Left ventricle myocardium superior (tissue), 1 donor: ENCODE data around the gene PCBP4. TPM values are rescaled to one million over a fixed set of nuclear protein-coding genes. Genes with fewer than 3 reads are reported as not detected.
A peak's percentile ranks its signal among the peaks of the same experiment; 100 is the strongest.

Experiments
- ATAC-seq: fragments of 200-7000 bp; cut with Tn5 transposase; one replicate; pipeline ENCODE4 v1.9.1; 2020; ENCODE audit warnings: mild to moderate bottlenecking, moderate library complexity
- DNase-seq: peaks from one replicate; pipeline ENCODE4 v3.0.0-alpha.2; 2020
- intact Hi-C: fragments of 100-400 bp; cut with micrococcal nuclease; formaldehyde crosslinking; loops from one replicate; pipeline ENCODE4 v1.11.0; 2022
- long read RNA-seq: library from polyadenylated mRNA; unstranded; transcript quantifications from one replicate; pipeline ENCODE4 v2.0.0, GENCODE V29; 2021
- total RNA-seq: library from RNA; stranded (reverse); fragmentation: NEBNext Ultra II Directional; extraction: Animal tissue kit (Norgen Biotek cat#: 25700); gene quantifications from one replicate; pipeline ENCODE4 v1.2.1, GENCODE V29; 2021
- donor health status: DM: no; HTN: yes; CAD: no; lungs with severe emphysema.

The PCBP4 gene
- 71.6 TPM for total RNA-seq
- long read RNA-seq, transcript PCBP4-202 (13 exons, 2,015 nt): major isoform, 24 of 68 reads
- long read RNA-seq, partial matches to known transcripts: 24 of 68 reads
- long read RNA-seq, other reads (novel, unspliced or antisense): 17 of 68 reads

- ATAC-seq (peak; percentile 71), DNase-seq (peak; percentile 87)
- intact Hi-C loops: no loop called here
Measured at GRCh38 chr3:51967384-51968169, at the start of gene PCBP4. Gene PCBP4 (minus strand): TSS chr3:51967454. CDS start chr3:51961240, 6,214 bp downstream.

GRCh38 chr3:52015438-52016228 is 48.4 kb upstream of the PCBP4 start:
- intact Hi-C loops: no loop called here
- no peak for DNase-seq
- ATAC-seq: no peak

GRCh38 chr3:52014613-52015012 is 47.4 kb upstream of the PCBP4 start:
- DNase-seq: no peak
- ATAC-seq: no peak
- intact Hi-C loops: no loop called here

- ATAC-seq (no peak), DNase-seq (no peak)
- intact Hi-C loops: no loop called here
Measured at GRCh38 chr3:52013802-52014598, 46.7 kb upstream of the PCBP4 start.

GRCh38 chr3:52012699-52013098 is 45.4 kb upstream of the PCBP4 start:
- DNase-seq (no peak), ATAC-seq (peak; percentile 20)
- intact Hi-C loops: no loop called here

- intact Hi-C loops: no loop called here
- DNase-seq (no peak), ATAC-seq (no peak)
Measured at GRCh38 chr3:52010431-52010830, 43.2 kb upstream of the PCBP4 start.

- no peak for DNase-seq
- intact Hi-C loops: loop anchor here (10.0 kb wide), 1 partner anchor 48 kb away; the partner anchor contains the start of gene DUSP7
- ATAC-seq: no peak
Measured at GRCh38 chr3:52007291-52007690, 40.0 kb upstream of the PCBP4 start.

GRCh38 chr3:52006820-52007133 is 39.5 kb upstream of the PCBP4 start:
- no peak for ATAC-seq

GRCh38 chr3:52006017-52006819 is 39.0 kb upstream of the PCBP4 start:
- intact Hi-C loops: loop anchor here (10.0 kb wide), 1 partner anchor 49 kb away; the partner anchor contains the start of gene DUSP7
- DNase-seq: no peak
- ATAC-seq: peak; percentile 2

More at GRCh38 chr3:52006820-52007133, 39.5 kb upstream of the PCBP4 start:
- intact Hi-C loops: loop anchor here (10.0 kb wide), 1 partner anchor 48 kb away; the partner anchor contains the start of gene DUSP7
- DNase-seq: no peak

GRCh38 chr3:52005571-52005986 is 38.3 kb upstream of the PCBP4 start:
- intact Hi-C loops: loop anchor here (2.0 to 10.0 kb wide), 2 partner anchors 49 to 139 kb away; partner anchors contain the start of gene DUSP7
- DNase-seq (peak; percentile 56), ATAC-seq (peak; percentile 42)

- peak; percentile 3 for ATAC-seq
- intact Hi-C loops: loop anchor here (2.0 to 10.0 kb wide), 3 partner anchors 50 to 140 kb away; partner anchors contain the start of gene DUSP7
- DNase-seq: no peak
Measured at GRCh38 chr3:52004906-52005395, 37.7 kb upstream of the PCBP4 start.

GRCh38 chr3:52004163-52004787 is 37.0 kb upstream of the PCBP4 start:
- intact Hi-C loops: loop anchor here (2.0 to 10.0 kb wide), 3 partner anchors 51 to 141 kb away; partner anchors contain the start of gene DUSP7
- ATAC-seq: peak; percentile 76
- peak; percentile 78 for DNase-seq

- DNase-seq: no peak
- no peak for ATAC-seq
- intact Hi-C loops: loop anchor here (5.0 to 10.0 kb wide), 2 partner anchors 52 to 120 kb away; partner anchors contain the start of gene DUSP7
Measured at GRCh38 chr3:52002748-52003147, 35.5 kb upstream of the PCBP4 start.

- DNase-seq: peak; percentile 87
- ATAC-seq: peak; percentile 69
- intact Hi-C loops: loop anchor here (5.0 to 10.0 kb wide), 2 partner anchors 53 to 121 kb away; partner anchors contain the start of gene DUSP7
Measured at GRCh38 chr3:52001443-52001974, 34.3 kb upstream of the PCBP4 start.

- ATAC-seq (no peak), DNase-seq (no peak)
- intact Hi-C loops: loop anchor here (5.0 to 10.0 kb wide), 2 partner anchors 55 to 122 kb away; partner anchors contain the start of gene DUSP7
Measured at GRCh38 chr3:51999846-52000245, 32.6 kb upstream of the PCBP4 start.

- ATAC-seq (no peak), DNase-seq (no peak)
- intact Hi-C loops: no loop called here
Measured at GRCh38 chr3:51998774-51999173, 31.5 kb upstream of the PCBP4 start.
